Measurements from ENCODE around the gene FAP.
A peak's percentile ranks its signal among the peaks of the same experiment; 100 is the strongest.

FAP gene

DNA sequence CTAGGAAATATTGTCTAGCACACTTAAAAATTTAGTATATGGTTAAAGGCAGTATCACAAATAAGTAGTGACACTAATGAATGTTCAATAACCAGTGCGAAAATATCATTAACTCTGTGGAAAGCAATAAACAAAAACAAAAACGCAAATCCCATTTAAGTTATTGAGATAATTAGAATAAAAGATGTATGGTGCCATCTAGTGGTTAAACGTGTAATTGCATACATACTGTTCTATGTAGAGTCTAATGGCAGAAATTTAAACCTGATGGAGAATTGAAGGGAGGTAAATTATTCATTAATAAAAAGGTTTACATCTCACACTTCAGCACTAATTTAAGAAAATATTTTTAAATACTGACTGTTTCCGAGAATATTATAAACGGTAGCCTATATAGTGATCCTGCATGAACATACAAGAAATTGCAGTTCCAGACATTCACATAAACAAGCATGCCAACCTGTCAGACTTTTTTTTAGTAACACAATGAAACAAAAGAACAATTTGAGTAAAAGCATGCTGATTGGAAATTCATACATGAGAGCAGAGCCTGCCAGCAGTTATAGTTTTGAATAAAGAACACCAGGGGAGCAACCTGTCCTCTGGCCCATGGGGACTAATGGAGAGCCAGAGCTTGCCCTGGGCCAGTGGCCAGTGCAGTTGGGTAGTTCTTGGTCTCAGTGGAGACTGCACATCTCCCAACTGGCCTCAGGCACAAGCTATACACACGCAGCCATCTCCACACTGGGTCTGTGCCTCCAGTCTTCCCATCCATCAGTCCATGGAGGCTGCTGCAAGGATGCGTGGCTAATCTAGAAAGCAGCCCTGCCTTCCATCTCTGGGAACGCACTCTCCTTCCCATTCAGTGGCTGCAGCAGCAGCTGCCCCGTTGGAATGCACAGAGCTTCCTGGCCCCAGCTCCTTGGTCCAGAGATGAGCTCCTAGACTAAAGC, 119.2 kb downstream of the FAP start:
- in situ Hi-C loops (cut with MboI; ENCODE audit: low sequenced_read_pairs, unreplicated experiment) = loop anchor here (10.0 to 25.0 kb wide), 2 partner anchors 119 to 537 kb away; no protein-coding TSS in a partner anchor
- DNase-seq (ENCODE audit: low spot score) = peak; percentile 62
- TF ChIP-seq, protein P1, sequence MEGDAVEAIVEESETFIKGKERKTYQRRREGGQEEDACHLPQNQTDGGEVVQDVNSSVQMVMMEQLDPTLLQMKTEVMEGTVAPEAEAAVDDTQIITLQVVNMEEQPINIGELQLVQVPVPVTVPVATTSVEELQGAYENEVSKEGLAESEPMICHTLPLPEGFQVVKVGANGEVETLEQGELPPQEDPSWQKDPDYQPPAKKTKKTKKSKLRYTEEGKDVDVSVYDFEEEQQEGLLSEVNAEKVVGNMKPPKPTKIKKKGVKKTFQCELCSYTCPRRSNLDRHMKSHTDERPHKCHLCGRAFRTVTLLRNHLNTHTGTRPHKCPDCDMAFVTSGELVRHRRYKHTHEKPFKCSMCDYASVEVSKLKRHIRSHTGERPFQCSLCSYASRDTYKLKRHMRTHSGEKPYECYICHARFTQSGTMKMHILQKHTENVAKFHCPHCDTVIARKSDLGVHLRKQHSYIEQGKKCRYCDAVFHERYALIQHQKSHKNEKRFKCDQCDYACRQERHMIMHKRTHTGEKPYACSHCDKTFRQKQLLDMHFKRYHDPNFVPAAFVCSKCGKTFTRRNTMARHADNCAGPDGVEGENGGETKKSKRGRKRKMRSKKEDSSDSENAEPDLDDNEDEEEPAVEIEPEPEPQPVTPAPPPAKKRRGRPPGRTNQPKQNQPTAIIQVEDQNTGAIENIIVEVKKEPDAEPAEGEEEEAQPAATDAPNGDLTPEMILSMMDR (IDR thresholded peaks at IDR 0.05; ENCODE audit: borderline replicate concordance, control extremely low read depth, extremely low read depth, insufficient read depth, missing control alignments) = peak; percentile 47
